ENCODE data around the gene MINDY4.

MINDY4 gene

DNA sequence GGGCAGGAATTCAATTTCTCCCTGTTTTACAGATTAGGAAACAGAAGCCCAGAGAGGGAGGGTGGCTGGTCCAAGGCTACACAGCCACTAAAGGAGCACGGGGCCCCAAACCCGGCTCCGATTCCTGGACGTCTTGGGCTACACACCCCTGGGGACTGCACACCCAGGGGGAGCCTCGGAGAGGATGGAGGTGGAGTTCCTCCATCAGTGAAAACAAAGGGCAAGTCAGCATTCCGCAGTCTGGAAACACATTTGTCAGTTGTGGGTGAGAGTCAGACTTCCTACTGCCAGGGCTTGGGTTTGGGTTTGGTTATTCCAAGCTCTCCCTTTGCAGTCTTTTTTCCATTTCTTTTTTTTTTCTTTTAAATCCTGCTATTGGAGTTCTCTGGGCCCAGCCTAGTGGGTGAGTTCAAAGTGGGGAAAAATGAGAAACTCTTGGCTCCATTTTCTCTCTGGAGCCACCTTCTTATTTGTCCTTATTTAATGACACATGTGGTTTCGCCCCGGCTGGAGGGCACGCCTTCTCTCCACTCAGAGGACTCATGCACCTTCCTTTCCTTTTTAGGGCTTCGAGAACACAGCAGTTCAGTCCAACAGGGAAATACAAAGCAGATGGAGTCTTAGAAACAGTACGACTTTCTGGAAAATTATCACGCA, 80.6 kb downstream of the MINDY4 start:
- no peak for DNase-seq (ENCODE audit: low read depth in 2 of 2, low spot score in 1 of 2)

DNA sequence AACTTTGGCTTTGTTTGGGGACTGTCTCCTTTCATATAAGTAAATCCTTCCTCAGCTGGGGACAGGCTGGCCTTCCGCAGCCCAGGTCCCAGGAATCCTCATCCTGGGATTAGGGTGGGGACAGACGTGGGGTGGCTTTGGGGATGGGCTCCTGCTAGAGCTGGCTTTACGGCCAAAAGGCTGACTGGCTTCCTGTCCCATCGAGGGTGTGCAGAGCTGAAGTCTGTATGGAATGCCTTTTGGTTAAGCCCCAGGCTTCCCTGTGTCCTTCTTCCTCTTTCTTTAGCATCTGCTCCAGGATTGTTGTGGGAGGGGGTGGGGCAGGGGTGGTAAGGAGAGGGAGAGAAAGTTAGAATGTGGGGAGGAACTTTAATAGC, 81.1 kb downstream of the MINDY4 start:
- DNase-seq (ENCODE audit: low read depth in 2 of 2, low spot score in 1 of 2) = no peak

DNA sequence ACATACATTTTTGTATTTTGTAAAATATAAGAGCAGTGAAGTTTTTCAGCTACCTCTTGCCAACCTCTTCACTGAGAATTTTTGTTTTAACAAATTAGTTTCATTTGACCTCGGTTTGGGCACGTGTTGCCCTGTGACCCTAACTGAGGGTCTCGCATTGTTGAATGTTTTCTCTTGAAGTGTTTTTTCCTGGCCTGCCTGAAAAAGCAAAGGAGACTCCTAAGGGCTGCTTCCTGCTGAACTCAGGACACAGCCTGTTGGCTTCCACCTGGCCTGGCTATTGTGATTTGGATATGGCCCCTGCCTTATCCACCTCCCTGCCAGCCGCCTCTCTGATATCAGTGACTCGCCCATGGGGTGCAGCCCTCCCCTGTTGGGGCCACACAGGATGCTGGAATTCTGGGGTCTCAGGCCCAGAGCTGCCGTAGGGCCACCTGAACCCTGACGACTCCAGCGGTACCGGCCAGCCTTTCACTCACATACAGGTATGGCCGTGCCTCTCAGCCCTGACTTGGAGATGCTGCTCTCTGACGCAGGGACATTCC, 81.6 kb downstream of the MINDY4 start:
- DNase-seq (ENCODE audit: low read depth in 2 of 2, low spot score in 1 of 2) = no peak

DNA sequence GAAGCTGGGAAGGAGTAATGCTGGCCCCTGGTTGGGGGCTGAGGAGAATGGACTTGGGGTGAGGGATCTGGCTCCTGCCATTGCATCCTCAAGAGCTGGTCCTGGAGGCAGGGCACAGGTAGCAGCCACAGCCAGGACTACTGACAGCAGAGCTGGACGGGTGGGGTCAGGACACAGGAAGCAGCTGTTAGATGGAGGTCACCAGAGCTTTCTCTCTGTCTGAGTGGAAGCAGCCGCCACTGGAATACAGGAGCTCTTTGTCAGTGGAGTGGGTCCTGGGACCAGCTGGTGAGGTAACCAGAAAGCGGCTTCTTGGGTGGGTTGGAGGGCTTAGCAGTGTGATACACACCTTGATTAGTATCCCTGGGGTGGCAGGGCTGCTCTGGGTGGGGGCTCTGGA, 82.4 kb downstream of the MINDY4 start:
- DNase-seq (ENCODE audit: low read depth in 2 of 2, low spot score in 1 of 2) = no peak

DNA sequence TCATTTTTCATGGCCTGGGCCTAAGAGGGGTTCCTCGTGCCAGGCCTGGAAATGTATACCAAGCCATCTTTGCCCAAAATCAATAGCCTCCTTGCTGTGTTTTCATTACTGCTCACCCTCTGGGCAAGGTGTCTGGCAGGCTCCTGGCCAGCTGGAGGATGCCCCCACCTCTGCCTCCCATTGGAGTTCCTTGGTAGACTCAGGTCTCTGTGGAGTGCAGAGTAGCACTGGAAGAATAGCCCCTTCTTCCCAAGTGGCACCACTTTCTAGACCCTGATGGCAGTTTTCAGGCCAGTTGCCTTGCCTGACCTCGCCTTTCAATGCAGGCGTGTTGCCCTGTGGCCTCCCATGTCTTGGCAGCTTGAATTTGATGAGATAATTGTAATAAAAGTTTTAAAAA, 84.7 kb downstream of the MINDY4 start:
- DNase-seq (ENCODE audit: low read depth in 2 of 2, low spot score in 1 of 2) = no peak

DNA sequence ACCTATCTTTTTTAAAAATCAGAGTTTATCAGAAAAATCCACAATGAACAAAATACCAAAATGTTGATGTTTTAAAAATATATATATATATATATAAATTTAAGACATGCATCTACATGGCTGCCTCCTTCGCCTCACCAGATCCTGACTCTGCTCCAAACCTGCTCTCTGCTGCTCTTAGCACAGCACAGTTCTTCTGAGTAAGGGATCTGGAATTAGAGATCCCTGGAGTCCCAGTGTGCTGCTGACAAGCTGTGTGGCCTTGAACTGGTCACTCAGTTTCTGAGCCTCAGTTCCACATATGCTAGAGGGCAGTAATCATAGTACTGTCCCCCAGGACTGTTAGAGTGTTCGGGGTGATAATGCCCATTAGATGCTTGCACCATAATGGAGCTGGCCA, 87.4 kb downstream of the MINDY4 start:
- DNase-seq (ENCODE audit: low read depth in 2 of 2, low spot score in 1 of 2) = no peak

DNA sequence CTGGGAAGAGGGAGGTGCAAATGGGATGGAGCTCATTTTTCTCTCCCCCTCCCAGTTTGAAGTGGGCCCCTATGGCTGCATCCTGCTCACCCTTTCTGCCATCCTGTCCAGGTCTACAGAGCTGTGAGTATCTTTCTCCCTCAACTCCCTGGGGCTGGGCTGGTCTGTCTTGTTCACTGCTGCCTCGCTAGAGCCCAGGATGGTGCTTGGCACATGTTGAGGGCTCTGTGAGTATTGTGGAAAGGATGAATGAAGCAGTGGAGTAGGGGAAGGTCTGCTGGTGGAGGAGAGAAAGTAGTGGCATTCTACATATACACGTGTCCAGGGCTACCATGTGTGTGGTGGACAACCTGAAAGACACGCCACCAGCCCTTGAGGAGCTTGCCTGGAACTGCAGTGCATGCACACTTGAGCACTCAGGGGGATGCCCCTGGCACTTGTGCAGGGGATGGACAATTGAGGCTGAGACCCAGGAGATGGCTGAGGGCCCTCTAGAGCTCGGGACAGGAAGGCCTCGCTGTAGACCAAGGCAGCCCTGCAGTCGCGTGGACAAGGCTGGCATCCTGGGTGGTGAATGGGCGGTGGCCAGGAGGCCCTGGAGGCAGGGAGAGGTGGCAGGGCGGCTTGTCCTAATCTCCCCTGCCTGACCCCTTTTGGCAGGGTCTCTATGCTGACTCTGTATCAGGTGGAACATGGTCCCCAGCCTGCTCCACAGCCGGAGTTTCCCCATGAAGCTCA, 88.2 kb downstream of the MINDY4 start:
- DNase-seq (ENCODE audit: low read depth in 2 of 2, low spot score in 1 of 2) = no peak

DNA sequence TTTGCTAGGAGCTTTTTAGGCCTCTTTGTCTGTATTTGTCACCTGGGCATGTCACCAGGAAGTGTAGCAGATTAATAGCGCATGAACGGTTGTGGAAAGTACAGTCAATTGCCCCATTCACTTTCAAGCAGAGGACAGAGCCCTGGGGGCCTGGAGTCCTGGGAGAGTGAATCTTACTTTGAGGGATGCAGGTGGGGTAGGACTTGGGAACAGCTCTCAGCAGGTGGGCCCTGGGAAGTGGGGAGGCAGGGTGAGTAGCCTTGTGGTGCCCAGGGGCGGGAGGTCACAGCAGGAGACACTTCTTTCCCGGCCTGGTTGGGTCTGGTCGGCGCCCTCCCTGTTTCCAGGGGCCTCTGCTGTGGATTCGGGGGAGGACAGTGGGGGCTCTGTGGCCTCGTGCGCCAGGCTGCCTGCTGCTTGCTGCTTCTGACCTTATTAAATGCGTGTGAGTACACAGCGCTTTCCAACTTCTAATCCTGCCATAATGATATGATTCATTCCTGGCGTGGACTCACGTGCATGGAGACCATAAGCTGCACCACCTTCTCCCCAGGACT, 88.8 kb downstream of the MINDY4 start:
- DNase-seq (ENCODE audit: low read depth in 2 of 2, low spot score in 1 of 2) = no peak

DNA sequence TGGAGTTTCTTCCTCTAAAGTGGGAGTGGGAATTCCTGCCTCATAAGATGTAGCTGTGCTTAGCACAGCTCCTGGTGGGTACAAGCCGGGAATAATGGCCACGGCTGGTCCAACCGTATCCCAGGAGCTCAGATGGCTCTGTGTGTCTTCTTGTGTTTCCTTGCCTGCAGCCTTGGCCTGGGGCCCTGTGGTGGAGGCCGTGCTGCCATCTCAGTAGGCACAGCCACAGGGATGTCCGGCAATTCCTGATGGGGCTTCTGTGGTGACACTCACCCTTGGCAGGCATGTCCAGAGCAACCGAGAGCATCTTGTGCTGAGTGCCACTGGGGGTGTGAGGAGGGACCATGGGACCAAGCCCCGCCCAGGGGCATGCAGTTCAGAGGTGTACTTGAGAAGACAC, 90.4 kb downstream of the MINDY4 start:
- DNase-seq (ENCODE audit: low read depth in 2 of 2, low spot score in 1 of 2) = no peak

DNA sequence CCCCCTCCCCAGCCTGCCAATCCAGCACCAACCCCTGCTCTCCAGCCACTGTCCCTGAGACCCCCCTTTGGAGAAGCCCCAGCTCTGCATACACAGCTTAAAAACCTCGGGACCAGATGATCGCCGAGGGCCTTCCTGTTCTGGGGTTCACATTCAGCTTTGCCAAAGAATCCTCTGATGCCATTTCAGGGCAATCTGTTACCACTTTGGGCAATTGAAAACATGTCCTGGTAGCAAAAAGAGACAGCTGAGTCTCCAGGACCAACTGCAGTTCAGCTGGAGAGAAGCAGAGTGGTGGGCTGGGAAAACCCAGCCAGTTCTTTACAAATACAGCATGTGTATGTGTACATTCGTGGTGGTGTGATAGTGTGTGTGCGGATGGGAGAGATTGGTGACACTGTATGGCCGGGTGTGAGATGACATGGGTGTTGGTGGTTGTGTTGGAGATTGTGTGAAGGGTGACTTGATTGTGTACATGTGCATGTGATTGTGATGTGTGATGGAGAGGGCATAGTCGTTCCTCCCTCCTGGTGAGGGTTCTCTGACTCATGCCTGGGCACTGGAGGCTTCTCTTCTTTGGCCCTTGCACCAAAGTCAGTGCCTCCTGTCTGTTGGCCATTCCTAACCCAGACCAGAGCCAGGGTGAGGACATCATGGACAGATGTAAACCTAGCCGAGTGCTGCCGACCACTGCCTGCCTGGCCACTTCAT, 91.9 kb downstream of the MINDY4 start:
- DNase-seq (ENCODE audit: low read depth in 2 of 2, low spot score in 1 of 2) = no peak

DNA sequence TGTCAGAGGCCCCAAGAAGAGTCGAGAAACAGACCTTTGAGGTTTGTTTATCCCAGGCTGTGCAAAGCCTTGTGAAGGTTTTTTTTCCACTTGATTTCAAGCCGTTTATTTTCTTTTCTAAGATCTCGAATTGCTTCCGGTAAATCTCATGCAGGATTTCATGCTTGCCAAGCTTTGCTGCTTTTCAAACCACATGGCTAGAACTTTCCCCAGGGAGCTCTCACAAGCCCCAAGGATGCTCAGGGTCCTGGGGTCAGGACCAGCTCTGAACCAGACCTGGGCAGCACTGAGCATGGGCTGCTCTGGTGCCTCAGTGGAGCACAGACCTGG, 92.5 kb downstream of the MINDY4 start:
- no peak for DNase-seq (ENCODE audit: low read depth in 2 of 2, low spot score in 1 of 2)

DNA sequence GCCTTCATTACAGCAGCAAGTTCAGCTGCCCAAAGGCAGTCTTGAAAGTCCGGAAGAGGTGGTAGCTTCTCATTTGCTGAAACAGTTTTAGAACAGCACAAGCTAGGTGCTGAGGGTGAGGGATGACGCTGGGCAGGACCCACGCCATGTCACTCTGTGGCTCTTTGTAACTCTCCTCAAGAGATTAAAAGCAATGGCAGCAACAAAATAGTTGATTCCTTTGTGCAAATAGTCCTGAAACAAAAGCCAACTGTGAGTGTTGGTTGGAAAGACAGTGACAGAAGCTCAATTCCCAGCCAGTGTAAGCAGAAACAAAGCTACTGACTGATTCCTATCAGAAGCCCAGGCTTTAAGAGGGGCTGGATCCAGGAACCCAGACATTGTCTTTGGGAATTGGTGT, 92.9 kb downstream of the MINDY4 start:
- no peak for DNase-seq (ENCODE audit: low read depth in 2 of 2, low spot score in 1 of 2)

DNA sequence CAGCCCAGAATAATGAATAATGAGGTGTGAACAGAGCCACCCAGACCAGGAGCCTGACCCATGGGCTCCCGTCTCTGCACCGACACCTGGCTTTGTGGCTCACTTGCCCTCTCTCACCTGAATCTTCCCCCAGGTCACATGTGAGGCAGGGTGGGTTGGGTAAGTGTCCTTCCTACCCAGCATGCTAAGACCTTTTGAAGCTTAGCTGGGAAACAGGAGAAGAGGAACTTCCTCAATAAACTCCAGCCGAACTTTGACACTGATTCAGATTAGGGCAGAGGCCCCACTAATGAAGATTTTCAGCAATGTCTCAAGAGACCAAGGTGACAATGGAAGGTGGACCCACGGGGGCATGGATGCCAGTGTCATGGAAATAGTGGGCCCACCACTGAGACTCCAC, 93.9 kb downstream of the MINDY4 start:
- DNase-seq (ENCODE audit: low read depth in 2 of 2, low spot score in 1 of 2) = no peak

DNA sequence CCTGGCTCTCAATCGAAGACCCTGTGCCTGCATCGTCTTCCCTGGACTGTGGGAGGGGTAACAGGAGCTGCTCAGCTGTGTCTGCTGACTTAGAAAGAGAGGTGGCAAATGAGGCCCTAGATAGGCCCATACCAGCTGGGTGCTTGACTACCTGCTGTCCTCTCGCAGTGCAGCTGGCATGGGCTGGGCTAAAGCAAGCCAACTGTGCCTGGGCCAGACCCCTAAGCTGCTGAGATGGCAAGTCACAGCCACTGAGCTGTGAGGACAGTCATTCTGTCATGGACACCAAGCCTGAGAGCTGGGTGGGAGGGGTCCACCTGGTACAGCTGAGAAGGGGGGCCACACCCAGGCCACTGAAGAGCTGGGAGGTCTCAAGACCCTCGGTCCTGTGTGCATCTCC, 94.6 kb downstream of the MINDY4 start:
- no peak for DNase-seq (ENCODE audit: low read depth in 2 of 2, low spot score in 1 of 2)

DNA sequence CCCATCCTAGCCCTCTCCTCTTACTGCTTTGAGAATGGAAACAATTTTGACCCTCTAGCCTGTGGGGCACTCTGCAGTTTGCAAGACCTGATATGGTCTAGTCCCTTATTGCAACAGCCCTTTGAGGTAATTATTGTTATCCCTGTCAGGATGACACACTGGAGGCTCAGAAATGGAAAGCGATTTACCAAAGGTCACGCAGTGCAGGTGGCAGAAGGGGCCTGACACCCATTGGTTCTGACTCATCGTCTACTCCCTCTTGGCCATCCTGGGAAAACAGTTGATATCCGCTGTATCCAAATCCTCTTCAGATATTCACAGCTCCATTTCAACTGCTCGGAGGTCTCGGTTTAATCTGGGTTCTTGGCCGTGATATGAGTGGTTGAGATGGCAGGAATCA, 95.7 kb downstream of the MINDY4 start:
- DNase-seq (ENCODE audit: low read depth in 2 of 2, low spot score in 1 of 2) = no peak

DNA sequence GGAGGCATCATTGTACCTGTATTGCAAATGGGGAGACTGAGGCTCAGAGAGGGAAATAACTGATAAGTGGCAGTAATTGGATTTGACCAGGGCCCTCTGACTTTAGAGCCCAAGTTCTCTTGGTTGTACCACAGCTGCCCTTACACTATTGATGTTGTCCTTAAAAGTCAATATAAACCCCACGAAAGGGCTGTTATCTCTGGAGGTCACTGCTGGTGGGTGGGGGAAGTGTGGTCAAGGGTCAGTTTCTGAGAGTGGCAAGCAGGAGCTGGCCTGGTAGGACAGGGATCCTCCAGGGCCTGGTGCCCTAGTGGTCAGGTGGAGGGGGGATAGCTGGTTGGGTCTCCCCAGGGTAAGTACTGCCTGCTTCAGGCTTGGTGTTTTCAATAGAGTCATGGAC, 96.3 kb downstream of the MINDY4 start:
- no peak for DNase-seq (ENCODE audit: low read depth in 2 of 2, low spot score in 1 of 2)

DNA sequence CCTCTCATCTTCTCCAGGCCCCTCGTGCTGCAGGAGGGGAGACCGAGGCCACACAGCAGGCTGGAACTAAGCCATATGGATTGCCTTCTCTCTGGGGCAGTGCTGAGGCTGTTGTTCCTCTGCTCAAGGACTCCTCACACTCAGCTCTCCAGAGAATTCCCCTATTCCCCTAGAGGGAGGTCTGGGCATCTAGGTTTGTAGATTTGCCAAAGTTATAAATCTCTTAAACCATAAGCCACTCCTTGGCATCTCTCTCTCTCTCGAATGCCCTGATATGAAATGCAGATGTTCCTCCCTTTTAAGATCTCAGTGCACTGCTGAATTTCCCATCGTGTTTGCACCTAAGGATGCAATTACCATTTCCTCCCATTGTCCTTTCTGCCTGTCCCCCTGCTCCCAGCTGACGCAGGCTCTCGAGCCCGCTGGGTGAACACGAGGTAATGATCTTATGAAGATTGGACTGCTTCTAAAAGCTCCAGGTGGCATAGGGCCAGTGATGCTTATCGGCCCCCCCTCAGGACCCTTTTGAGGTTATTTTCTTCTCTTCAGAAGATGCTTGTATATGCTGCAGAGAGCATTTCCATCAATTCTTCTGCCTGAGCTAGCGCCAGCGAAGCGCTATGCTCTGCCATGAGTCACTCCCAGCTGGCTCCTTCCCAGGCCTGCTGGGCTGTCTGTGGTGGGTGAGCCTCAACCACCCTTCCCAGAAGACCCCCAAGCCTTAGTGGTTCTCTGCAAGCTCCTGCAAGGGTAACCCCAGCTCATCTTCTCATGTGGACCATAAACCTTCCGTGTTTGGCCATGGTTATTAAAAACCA, 98.8 kb downstream of the MINDY4 start:
- no peak for DNase-seq (ENCODE audit: low read depth in 2 of 2, low spot score in 1 of 2)

DNA sequence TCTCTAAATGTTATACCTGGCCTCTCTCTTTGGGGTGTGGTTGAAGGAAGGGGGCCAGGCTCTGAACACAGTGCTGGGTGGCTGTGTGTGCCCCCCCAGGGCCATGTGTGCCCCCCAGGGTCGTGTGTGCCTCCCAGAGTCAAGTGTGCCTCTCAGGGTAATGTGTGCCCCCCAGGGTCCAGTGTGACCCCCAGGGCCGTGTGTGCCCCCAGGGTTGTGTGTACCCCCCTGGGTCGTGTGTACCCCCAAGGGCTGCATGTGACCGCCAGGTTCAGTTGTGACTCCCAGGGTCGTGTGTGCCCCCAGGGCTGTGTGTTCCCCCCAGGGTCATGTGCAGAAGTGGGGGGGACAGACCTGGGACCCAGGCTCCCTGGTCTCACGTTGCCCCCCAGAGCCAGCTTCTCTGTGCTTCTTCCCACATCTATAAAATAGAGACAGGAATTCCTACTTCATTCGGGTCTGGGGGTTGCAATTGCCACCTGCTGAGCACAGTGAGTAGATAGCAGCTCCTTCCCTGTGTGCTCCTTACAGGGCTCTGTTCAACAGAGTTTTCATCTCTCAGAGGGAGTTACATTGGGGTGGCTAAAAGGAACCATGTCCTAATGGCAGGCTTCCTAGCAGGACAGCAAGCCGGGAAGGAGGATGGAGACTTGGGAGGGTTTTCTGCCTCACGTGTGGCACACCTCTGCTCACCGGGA, 99.8 kb downstream of the MINDY4 start:
- no peak for DNase-seq (ENCODE audit: low read depth in 2 of 2, low spot score in 1 of 2)

DNA sequence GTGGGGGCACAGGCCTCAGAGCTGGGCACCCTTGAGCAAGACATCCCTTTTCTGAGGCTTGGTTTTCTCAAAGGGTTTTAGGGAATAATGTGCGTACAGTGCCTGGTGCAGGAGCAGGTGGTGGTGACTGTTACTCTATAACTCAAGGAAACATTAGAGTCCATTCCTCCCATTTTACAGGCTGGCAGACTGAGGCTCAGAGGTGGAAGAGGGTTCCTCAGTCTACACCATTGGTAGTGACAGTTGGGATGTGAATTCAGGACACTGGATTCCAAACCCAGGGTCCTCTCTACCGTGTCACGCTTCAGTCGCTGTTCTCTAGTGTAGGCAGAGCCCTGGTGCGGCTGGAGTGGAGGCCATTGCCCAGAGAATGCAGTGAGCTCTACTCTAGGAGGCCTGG, 100.4 kb downstream of the MINDY4 start:
- no peak for DNase-seq (ENCODE audit: low read depth in 2 of 2, low spot score in 1 of 2)

DNA sequence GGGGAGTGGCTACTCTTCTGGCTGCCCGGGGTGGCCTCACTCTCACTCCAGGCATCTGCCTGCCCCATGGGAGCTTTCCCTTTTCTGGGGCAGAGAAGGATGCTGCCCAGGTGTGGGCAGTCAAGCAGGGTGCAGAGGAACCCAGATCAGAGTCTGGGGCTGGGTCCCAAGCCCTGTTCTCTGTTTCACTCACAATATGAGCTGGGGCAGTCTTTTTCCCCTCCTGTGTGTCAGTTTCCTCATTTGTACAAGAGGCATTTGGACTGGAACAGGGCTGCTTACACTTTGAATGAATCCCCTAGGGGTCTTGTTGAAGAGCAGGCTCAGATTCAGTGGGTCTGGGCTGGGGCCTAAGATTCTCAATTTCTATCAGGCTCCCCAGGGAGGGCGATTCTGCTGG, 102.0 kb downstream of the MINDY4 start:
- no peak for DNase-seq (ENCODE audit: low read depth in 2 of 2, low spot score in 1 of 2)

DNA sequence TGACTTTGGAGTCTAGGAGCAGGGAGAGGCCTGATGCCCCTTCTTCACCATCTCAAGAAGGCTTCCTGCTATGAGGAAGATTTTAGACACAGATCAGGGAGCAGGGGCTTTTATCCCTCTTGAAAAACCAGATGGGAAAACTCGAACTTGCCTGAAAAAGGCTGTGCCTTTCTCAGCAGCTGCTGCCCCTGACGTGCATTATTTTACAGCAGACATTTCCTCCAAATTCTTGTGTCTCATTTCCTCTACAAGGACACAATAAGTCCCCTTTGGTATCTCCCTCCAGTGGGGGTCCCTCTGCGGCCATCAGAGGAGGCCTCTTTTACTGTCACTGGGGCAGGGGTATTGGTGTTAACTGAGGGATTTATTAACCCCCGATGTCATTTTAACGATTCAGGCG, 102.4 kb downstream of the MINDY4 start:
- no peak for DNase-seq (ENCODE audit: low read depth in 2 of 2, low spot score in 1 of 2)
